Keratinocyte (primary cell): ENCODE results near the gene F11R. TPM values are rescaled to one million over a fixed set of nuclear protein-coding genes. Genes with fewer than 3 reads are reported as not detected.
"Not testable (repeated sequence)": the region's sequence is repeated elsewhere in the genome, so short reads cannot be mapped to it uniquely, and the experiment has no call there.

ENCODE experiments used
- DNase-seq: peaks from one replicate; pipeline ENCODE4 v3.0.0-alpha.2; 2011; ENCODE audit warnings: low read depth, missing footprints, low spot score
- FAIRE-seq: peaks from 2 replicates; lab custom pipeline; 2011; peaks lifted over from hg19 to GRCh38; lab: Jason Lieb, UNC
- H2AFZ ChIP-seq: 2 replicates; pipeline ENCODE4 v1.6.0; 2012; ENCODE audit warnings: low read length, control low read depth, inconsistent platforms; ENCODE audit not compliant: control insufficient read depth
- H3K27ac ChIP-seq: 2 replicates; pipeline ENCODE4 v1.5.1; 2011; ENCODE audit warnings: low read length; ENCODE audit not compliant: control insufficient read depth, insufficient read depth
- H3K27me3 ChIP-seq: 3 replicates; pipeline ENCODE4 v1.6.0; 2011; ENCODE audit warnings: low read length; ENCODE audit not compliant: control insufficient read depth, insufficient read depth; ENCODE audit errors: extremely low read depth
- H3K36me3 ChIP-seq, 2 experiments: 2 replicates in 1 of 2; 3 replicates in 1 of 2; pipeline ENCODE4 v1.5.1; 2011; ENCODE audit warnings: low read length in 2 of 2, mild to moderate bottlenecking in 1 of 2; ENCODE audit not compliant: control insufficient read depth in 2 of 2, insufficient read depth in 2 of 2; ENCODE audit errors: extremely low read depth in 1 of 2
- H3K4me1 ChIP-seq: 3 replicates; pipeline ENCODE4 v1.5.1; 2011; ENCODE audit warnings: low read length; ENCODE audit not compliant: control insufficient read depth, insufficient read depth; ENCODE audit errors: extremely low read depth
- H3K4me2 ChIP-seq: 3 replicates; pipeline ENCODE4 v1.6.0; 2011; ENCODE audit warnings: low read depth, low read length; ENCODE audit not compliant: control insufficient read depth, insufficient read depth; ENCODE audit errors: extremely low read depth
- H3K4me3 ChIP-seq, 3 experiments: fragments of 200-600 bp in 1 of 3; sonication (generic) in 1 of 3; 2 replicates in 2 of 3; 3 replicates in 1 of 3; pipeline ENCODE4 v1.5.1; 2011 to 2016; ENCODE audit warnings: low read length in 3 of 3, mild to moderate bottlenecking in 3 of 3, control low read depth in 2 of 3, inconsistent platforms in 1 of 3, low read depth in 1 of 3, mixed read lengths in 1 of 3, mixed run types in 1 of 3, moderate library complexity in 1 of 3; ENCODE audit not compliant: control insufficient read depth in 2 of 3, insufficient read depth in 2 of 3; ENCODE audit errors: extremely low read depth in 1 of 3
- H3K79me2 ChIP-seq: 2 replicates; pipeline ENCODE4 v1.6.0; 2012; ENCODE audit warnings: low read length; ENCODE audit not compliant: control insufficient read depth, insufficient read depth
- H3K9ac ChIP-seq: 3 replicates; pipeline ENCODE4 v1.6.0; 2011; ENCODE audit warnings: low read length; ENCODE audit not compliant: control insufficient read depth, insufficient read depth; ENCODE audit errors: extremely low read depth
- H3K9me1 ChIP-seq: 3 replicates; pipeline ENCODE4 v1.6.0; 2011; ENCODE audit warnings: low read length; ENCODE audit not compliant: control insufficient read depth, insufficient read depth; ENCODE audit errors: extremely low read depth
- H3K9me3 ChIP-seq: 2 replicates; pipeline ENCODE4 v1.5.1; 2012; ENCODE audit warnings: low read depth, low read length; ENCODE audit not compliant: control insufficient read depth
- H4K20me1 ChIP-seq: 3 replicates; pipeline ENCODE4 v1.6.0; 2011; ENCODE audit warnings: low read length; ENCODE audit not compliant: control insufficient read depth, insufficient read depth; ENCODE audit errors: extremely low read depth
- CTCF ChIP-seq, 3 experiments: IDR thresholded peaks in 1 of 3; conservative IDR thresholded peaks in 1 of 3; optimal IDR thresholded peaks in 1 of 3; 2 replicates in 2 of 3; 3 replicates in 1 of 3; pipeline versions ENCODE3 to v1.5.1; 2011; ENCODE audit warnings: low read length in 3 of 3, mild to moderate bottlenecking in 3 of 3, moderate library complexity in 2 of 3, control low read depth in 1 of 3, inconsistent platforms in 1 of 3; ENCODE audit not compliant: insufficient read depth in 2 of 3; ENCODE audit errors: extremely low read depth in 1 of 3
- EZH2 ChIP-seq: IDR thresholded peaks from one replicate; pipeline ENCODE4 v1.6.1; 2012; ENCODE audit warnings: inconsistent platforms, mild to moderate bottlenecking, low read length, moderate library complexity
- dilution Hi-C: fragments of 300-500 bp; cut with MboI; formaldehyde crosslinking; loops from one replicate; pipeline ENCODE4 v1.7.0; 2020; ENCODE audit warnings: low sequenced_read_pairs; ENCODE audit not compliant: extremely low pct_ligation_motif_present
- polyA plus RNA-seq, 5 experiments: library from polyadenylated mRNA; depleted of rRNA in 3 of 5; stranded (reverse) in 3 of 5; stranded (forward) in 1 of 5; unstranded in 1 of 5; fragments of >200 nt; gene quantifications; 1 replicate in 1 of 5; 2 replicates in 3 of 5; 3 replicates in 1 of 5; pipeline versions ENCODE4 v1.2.1 to v1.2.3, GENCODE V29; 2011 to 2012; ENCODE audit warnings: missing spikeins in 2 of 5, low read depth in 1 of 5, low replicate concordance in 1 of 5

F11R gene
- polyA plus RNA-seq, 1 donor (not counting 4 experiments of a cell fraction or from before 2014, with no cell fraction given) = 224 TPM

GRCh38 chr1:161066694-161067093, 45.7 kb upstream of the F11R start:
- H3K9me3 ChIP-seq = no peaks in the 10 kb centered on the region
- H3K27me3 ChIP-seq = no peaks in the 10 kb centered on the region
- H3K79me2 ChIP-seq = no peaks in the 10 kb centered on the region
- H2AFZ ChIP-seq = no peak overlapping the region
- DNase-seq = no peak
- no peaks in the 10 kb centered on the region for H3K36me3 ChIP-seq
- TF ChIP-seq CTCF (optimal IDR thresholded peaks at IDR 0.05 in 1 of 3, IDR thresholded peaks at IDR 0.05 in 1 of 3, conservative IDR thresholded peaks at IDR 0.05 in 1 of 3; ENCODE audit: extremely low read depth in 1 of 3, insufficient read depth in 2 of 3, low read length in 3 of 3) (no peak), EZH2 (no peak)
- H3K4me1 ChIP-seq = peaks cover 17% of the 10 kb centered on the region
- H4K20me1 ChIP-seq = no peaks in the 10 kb centered on the region
- H3K9ac ChIP-seq = no peak overlapping the region
- no peak overlapping the region for H3K4me3 ChIP-seq
- H3K4me2 ChIP-seq = no peak overlapping the region
- H3K9me1 ChIP-seq = no peaks in the 10 kb centered on the region
- dilution Hi-C loops = no loop called here
- H3K27ac ChIP-seq = no peak overlapping the region
- no peak for FAIRE-seq

DNA sequence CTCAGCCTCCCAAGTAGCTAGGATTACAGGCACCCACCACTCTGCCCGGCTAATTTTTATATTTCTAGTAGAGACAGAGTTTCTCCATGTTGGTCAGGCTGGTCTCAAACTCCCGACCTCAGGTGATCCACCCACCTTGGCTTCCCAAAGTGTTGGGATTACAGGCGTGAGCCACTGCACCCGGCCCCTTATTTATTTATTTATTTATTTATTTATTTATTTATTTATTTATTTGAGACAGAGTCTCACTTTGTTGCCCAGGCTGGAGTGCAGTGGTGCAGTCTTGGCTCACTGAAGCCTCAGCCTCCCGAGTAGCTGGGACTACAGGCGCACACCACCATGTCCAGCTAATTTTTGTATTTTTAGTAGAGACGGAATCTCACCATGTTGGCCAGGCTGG, 44.7 kb upstream of the F11R start:
- not testable (repeated sequence) for H3K27ac ChIP-seq, FAIRE-seq, H4K20me1 ChIP-seq

GRCh38 chr1:161063936-161064335, 43.0 kb upstream of the F11R start:
- H3K4me2 ChIP-seq, H3K36me3 ChIP-seq, DNase-seq, H4K20me1 ChIP-seq, H3K27ac ChIP-seq, FAIRE-seq, H2AFZ ChIP-seq, H3K4me1 ChIP-seq, H3K9me1 ChIP-seq, H3K9me3 ChIP-seq, dilution Hi-C loops, H3K27me3 ChIP-seq, H3K4me3 ChIP-seq, H3K9ac ChIP-seq, H3K79me2 ChIP-seq: not testable (repeated sequence)

More for the DNA sequence above, 44.7 kb upstream of the F11R start:
- H2AFZ ChIP-seq, H3K79me2 ChIP-seq, H3K4me3 ChIP-seq, H3K36me3 ChIP-seq, dilution Hi-C loops, H3K27me3 ChIP-seq, H3K9me3 ChIP-seq, H3K9me1 ChIP-seq, H3K4me2 ChIP-seq, H3K9ac ChIP-seq, DNase-seq: not testable (repeated sequence)
- peaks cover 12% of the 10 kb centered on the region for H3K4me1 ChIP-seq
